ENCODE results near the gene VMAC. TPM values are rescaled to one million over a fixed set of nuclear protein-coding genes. Genes with fewer than 3 reads are reported as not detected.
A peak's percentile ranks its signal among the peaks of the same experiment; 100 is the strongest.

VMAC gene
- total and polyA plus RNA-seq, 2 of the 13 experiments (the other 11 are each of a cell fraction or from before 2014, with no cell fraction given): 2.4 TPM

DNA sequence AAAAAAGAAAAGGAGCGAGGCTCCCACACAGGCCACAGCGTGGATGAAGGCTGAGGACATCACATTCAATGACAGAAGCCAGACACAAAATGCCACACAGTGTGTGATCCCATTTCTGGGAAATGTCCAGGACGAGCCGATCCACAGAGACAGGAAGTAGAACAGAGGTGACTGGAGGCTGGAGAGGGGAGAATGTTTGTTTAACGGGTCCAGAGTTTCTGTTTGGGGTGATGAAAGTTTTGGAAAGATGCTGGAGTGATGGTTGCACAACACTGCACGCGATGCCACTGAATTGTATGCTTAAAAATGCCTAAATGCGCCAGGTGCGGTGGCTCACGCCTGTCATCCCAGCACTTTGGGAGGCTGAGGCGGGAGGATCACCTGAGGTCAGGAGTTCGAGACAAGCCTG is 33.7 kb upstream of the VMAC start (continued):
- TF ChIP-seq KLF16 (CRISPR knock-in tag; IDR thresholded peaks at IDR 0.05): peak in 1 of 2 experiments; percentile 88; a peak in 2 of 4 replicates
- TF ChIP-seq CHD2 (IDR thresholded peaks at IDR 0.05; ENCODE audit: low read depth, low read length): no peak
- peak; percentile 36; the same call in 1 of the 2 replicates for TF ChIP-seq ZNF703 (CRISPR knock-in tag; IDR thresholded peaks at IDR 0.05; ENCODE audit: borderline replicate concordance)
- TF ChIP-seq ZNF543 (CRISPR knock-in tag; IDR thresholded peaks at IDR 0.05): peak; percentile 72
- TF ChIP-seq PAF1 (CRISPR knock-in tag; IDR thresholded peaks at IDR 0.05): no peak
- no peak for TF ChIP-seq CBX2 (IDR thresholded peaks at IDR 0.05; ENCODE audit: low read depth, low read length)
- no peak for TF ChIP-seq CBX2 (CRISPR knock-in tag; IDR thresholded peaks at IDR 0.05; ENCODE audit: low read depth)
- no peak for TF ChIP-seq EEA1 (CRISPR knock-in tag; IDR thresholded peaks at IDR 0.05; ENCODE audit: borderline replicate concordance)
- TF ChIP-seq ZBTB38 (CRISPR knock-in tag; IDR thresholded peaks at IDR 0.05): peak; percentile 91
- TF ChIP-seq, protein P1, sequence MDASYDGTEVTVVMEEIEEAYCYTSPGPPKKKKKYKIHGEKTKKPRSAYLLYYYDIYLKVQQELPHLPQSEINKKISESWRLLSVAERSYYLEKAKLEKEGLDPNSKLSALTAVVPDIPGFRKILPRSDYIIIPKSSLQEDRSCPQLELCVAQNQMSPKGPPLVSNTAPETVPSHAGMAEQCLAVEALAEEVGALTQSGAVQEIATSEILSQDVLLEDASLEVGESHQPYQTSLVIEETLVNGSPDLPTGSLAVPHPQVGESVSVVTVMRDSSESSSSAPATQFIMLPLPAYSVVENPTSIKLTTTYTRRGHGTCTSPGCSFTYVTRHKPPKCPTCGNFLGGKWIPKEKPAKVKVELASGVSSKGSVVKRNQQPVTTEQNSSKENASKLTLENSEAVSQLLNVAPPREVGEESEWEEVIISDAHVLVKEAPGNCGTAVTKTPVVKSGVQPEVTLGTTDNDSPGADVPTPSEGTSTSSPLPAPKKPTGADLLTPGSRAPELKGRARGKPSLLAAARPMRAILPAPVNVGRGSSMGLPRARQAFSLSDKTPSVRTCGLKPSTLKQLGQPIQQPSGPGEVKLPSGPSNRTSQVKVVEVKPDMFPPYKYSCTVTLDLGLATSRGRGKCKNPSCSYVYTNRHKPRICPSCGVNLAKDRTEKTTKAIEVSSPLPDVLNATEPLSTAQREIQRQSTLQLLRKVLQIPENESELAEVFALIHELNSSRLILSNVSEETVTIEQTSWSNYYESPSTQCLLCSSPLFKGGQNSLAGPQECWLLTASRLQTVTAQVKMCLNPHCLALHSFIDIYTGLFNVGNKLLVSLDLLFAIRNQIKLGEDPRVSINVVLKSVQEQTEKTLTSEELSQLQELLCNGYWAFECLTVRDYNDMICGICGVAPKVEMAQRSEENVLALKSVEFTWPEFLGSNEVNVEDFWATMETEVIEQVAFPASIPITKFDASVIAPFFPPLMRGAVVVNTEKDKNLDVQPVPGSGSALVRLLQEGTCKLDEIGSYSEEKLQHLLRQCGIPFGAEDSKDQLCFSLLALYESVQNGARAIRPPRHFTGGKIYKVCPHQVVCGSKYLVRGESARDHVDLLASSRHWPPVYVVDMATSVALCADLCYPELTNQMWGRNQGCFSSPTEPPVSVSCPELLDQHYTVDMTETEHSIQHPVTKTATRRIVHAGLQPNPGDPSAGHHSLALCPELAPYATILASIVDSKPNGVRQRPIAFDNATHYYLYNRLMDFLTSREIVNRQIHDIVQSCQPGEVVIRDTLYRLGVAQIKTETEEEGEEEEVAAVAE (CRISPR knock-in tag; IDR thresholded peaks at IDR 0.05; ENCODE audit: borderline replicate concordance): peak; percentile 90; the same call in 1 of the 2 replicates
- peak; percentile 92 for TF ChIP-seq BHLHE40 (IDR thresholded peaks at IDR 0.05; ENCODE audit: low read length)
- TF ChIP-seq, protein P2, sequence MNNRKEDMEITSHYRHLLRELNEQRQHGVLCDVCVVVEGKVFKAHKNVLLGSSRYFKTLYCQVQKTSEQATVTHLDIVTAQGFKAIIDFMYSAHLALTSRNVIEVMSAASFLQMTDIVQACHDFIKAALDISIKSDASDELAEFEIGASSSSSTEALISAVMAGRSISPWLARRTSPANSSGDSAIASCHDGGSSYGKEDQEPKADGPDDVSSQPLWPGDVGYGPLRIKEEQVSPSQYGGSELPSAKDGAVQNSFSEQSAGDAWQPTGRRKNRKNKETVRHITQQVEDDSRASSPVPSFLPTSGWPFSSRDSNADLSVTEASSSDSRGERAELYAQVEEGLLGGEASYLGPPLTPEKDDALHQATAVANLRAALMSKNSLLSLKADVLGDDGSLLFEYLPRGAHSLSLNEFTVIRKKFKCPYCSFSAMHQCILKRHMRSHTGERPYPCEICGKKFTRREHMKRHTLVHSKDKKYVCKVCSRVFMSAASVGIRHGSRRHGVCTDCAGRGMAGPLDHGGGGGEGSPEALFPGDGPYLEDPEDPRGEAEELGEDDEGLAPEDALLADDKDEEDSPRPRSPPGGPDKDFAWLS (CRISPR knock-in tag; IDR thresholded peaks at IDR 0.05; ENCODE audit: borderline replicate concordance): no peak; the same call in 1 of the 2 replicates
- TF ChIP-seq, protein P3, sequence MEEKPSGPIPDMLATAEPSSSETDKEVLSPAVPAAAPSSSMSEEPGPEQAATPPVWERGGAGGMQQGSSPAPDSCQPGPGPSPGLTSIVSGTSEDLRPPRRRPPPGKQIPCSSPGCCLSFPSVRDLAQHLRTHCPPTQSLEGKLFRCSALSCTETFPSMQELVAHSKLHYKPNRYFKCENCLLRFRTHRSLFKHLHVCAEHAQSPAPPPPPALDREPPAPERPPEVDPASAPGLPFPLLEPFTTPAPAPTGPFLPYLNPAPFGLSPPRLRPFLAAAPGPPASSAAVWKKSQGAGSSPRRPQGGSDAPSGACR (CRISPR knock-in tag; IDR thresholded peaks at IDR 0.05): 0 out of 2 replicates have a peak, but pooled peaks have one; percentile 39
- TF ChIP-seq IKZF4 (CRISPR knock-in tag; IDR thresholded peaks at IDR 0.05; ENCODE audit: borderline replicate concordance, low read depth, not compliant biosample characterization): no peak
- TF ChIP-seq, protein P4, sequence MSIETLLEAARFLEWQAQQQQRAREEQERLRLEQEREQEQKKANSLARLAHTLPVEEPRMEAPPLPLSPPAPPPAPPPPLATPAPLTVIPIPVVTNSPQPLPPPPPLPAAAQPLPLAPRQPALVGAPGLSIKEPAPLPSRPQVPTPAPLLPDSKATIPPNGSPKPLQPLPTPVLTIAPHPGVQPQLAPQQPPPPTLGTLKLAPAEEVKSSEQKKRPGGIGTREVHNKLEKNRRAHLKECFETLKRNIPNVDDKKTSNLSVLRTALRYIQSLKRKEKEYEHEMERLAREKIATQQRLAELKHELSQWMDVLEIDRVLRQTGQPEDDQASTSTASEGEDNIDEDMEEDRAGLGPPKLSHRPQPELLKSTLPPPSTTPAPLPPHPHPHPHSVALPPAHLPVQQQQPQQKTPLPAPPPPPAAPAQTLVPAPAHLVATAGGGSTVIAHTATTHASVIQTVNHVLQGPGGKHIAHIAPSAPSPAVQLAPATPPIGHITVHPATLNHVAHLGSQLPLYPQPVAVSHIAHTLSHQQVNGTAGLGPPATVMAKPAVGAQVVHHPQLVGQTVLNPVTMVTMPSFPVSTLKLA (IDR thresholded peaks at IDR 0.05): peak; percentile 18; the same call in 1 of the 2 replicates
- TF ChIP-seq EZH2 (conservative IDR thresholded peaks at IDR 0.05; ENCODE audit: low read depth, low read length): no peak
- TF ChIP-seq RAD51 (IDR thresholded peaks at IDR 0.05; ENCODE audit: borderline replicate concordance): no peak
- TF ChIP-seq ZNF33A (CRISPR knock-in tag; IDR thresholded peaks at IDR 0.05; ENCODE audit: borderline replicate concordance): no peak
- TF ChIP-seq SUZ12 (IDR thresholded peaks at IDR 0.05; ENCODE audit: low read depth, low read length): no peak
- TF ChIP-seq, protein P5, sequence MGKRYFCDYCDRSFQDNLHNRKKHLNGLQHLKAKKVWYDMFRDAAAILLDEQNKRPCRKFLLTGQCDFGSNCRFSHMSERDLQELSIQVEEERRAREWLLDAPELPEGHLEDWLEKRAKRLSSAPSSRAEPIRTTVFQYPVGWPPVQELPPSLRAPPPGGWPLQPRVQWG (CRISPR knock-in tag; IDR thresholded peaks at IDR 0.05; ENCODE audit: borderline replicate concordance, low read depth): no peak
- peak; percentile 83; the same call in 1 of the 2 replicates for TF ChIP-seq MEIS2 (CRISPR knock-in tag; IDR thresholded peaks at IDR 0.05)
- TF ChIP-seq ZNF225 (CRISPR knock-in tag; IDR thresholded peaks at IDR 0.05): no peak
